Amniotic epithelial cell (primary cell): Measurements from ENCODE around the gene ALDH3B1.

Experiments
- DNase-seq: peaks from one replicate; pipeline ENCODE4 v3.0.0-alpha.2; 2010; ENCODE audit warnings: low read depth

The ALDH3B1 gene

GRCh38 chr11:68071281-68072048 lies 61.3 kb downstream of the ALDH3B1 start:
- DNase-seq: no peak

- no peak for DNase-seq
These were observed 64.6 kb downstream of the ALDH3B1 start for GRCh38 chr11:68074584-68075352.

DNA sequence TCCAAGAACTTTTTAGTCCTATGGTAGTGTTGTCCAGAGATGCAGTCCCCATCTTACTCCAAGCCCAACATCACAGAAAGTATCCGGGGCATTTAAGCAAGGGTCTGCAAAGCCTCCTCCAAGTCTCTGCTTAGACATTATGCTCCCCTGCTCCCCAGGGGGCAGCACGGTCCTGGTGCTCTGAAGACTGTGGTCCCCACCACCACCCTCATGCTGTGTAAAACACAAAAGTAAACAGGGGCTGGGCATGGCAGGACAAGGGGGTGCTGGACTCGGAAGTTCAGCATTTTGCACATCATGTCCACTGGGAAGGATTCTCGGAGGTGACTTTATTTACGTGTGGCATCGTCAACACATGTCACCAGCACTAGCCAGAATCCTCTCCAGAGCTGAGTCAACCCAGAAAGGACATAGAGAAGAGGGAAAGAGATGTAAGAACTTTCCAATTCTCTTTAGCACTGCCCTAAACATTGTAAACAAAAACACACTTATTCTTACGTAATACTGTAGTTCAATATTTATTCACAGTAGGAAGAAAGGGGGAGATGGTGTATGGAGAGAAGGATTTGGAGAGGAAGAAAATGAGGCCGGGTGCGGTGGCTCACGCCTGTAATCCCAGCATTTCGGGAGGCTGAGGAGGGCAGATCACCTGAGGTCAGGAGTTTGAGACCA lies 66.4 kb downstream of the ALDH3B1 start:
- DNase-seq: no peak

- no peak for DNase-seq
These were observed 67.8 kb downstream of the ALDH3B1 start for GRCh38 chr11:68077617-68078582.
